Calu3 (cell line): ENCODE data around the gene DUSP14. TPM values are rescaled to one million over a fixed set of nuclear protein-coding genes. Genes with fewer than 3 reads are reported as not detected.
A peak's percentile ranks its signal among the peaks of the same experiment; 100 is the strongest.

Source experiments
- BruUV-seq: library from RNA; stranded (reverse); fragments of 400-500 nt; replicated peaks from 2 replicates; lab custom pipeline; 2021; lab: Mats Ljungman, UMichigan
- CTCF ChIA-PET: fragments of 300-600 bp; sonication (Branson Sonifier 250); formaldehyde crosslinking; loops from one replicate; lab custom pipeline; 2022; ENCODE audit warnings: antibody characterized with exemption; lab: Charles Lee
- DNase-seq: peaks from one replicate; pipeline ENCODE4 v3.0.0; 2022
- H3K27ac Mint-ChIP-seq: one replicate; pipeline ENCODE4 v1.8.0; 2022; ENCODE audit warnings: mixed read lengths; ENCODE audit not compliant: unreplicated experiment
- H3K27me3 Mint-ChIP-seq: one replicate; pipeline ENCODE4 v1.8.0; 2022; ENCODE audit warnings: mixed read lengths; ENCODE audit not compliant: unreplicated experiment
- H3K36me3 Mint-ChIP-seq: one replicate; pipeline ENCODE4 v1.8.0; 2022; ENCODE audit warnings: mild to moderate bottlenecking, moderate library complexity, mixed read lengths; ENCODE audit not compliant: insufficient read depth, unreplicated experiment
- H3K4me1 Mint-ChIP-seq: one replicate; pipeline ENCODE4 v1.8.0; 2022; ENCODE audit warnings: mild to moderate bottlenecking, low read depth, mixed read lengths; ENCODE audit not compliant: unreplicated experiment
- H3K4me3 Mint-ChIP-seq: one replicate; pipeline ENCODE4 v1.8.0; 2022; ENCODE audit warnings: mild to moderate bottlenecking, low read depth, moderate library complexity, mixed read lengths; ENCODE audit not compliant: unreplicated experiment
- H3K9me3 Mint-ChIP-seq: one replicate; pipeline ENCODE4 v1.8.0; 2022; ENCODE audit warnings: low read depth, mixed read lengths; ENCODE audit not compliant: unreplicated experiment
- CTCF ChIP-seq: fragments of 200-600 bp; IDR thresholded peaks from one replicate; pipeline ENCODE4 v1.8.0; 2022; ENCODE audit warnings: antibody characterized with exemption; ENCODE audit not compliant: unreplicated experiment
- intact Hi-C: fragments of 100-400 bp; cut with micrococcal nuclease; formaldehyde crosslinking; loops from one replicate; pipeline ENCODE4 v1.10.0; 2022; ENCODE audit not compliant: unreplicated experiment
- total RNA-seq: library from RNA; stranded (reverse); gene quantifications from 2 replicates; pipeline ENCODE4 v1.2.3, GENCODE V29; 2022

The DUSP14 gene
- total RNA-seq, 1 experiment from 2014 or later, result 75.2 TPM

GRCh38 chr17:37535906-37536305, 46.2 kb downstream of the DUSP14 start:
- intact Hi-C loops, result no loop called here
- TF ChIP-seq CTCF, result no peak
- Mint-ChIP-seq H3K4me3 (no peak overlapping the region), H3K4me1 (no peaks in the 10 kb centered on the region), H3K36me3 (peaks cover 46% of the 10 kb centered on the region), H3K27ac (no peak overlapping the region), H3K9me3 (no peaks in the 10 kb centered on the region), H3K27me3 (no peaks in the 10 kb centered on the region)
- DNase-seq, result no peak
- CTCF ChIA-PET, result interaction anchor here (0.6 to 1.0 kb wide), 2 partner anchors 245 to 349 kb away, joined by 3 to 5 read pairs; no protein-coding TSS in a partner anchor
- no TSS peak for BruUV-seq

DNA sequence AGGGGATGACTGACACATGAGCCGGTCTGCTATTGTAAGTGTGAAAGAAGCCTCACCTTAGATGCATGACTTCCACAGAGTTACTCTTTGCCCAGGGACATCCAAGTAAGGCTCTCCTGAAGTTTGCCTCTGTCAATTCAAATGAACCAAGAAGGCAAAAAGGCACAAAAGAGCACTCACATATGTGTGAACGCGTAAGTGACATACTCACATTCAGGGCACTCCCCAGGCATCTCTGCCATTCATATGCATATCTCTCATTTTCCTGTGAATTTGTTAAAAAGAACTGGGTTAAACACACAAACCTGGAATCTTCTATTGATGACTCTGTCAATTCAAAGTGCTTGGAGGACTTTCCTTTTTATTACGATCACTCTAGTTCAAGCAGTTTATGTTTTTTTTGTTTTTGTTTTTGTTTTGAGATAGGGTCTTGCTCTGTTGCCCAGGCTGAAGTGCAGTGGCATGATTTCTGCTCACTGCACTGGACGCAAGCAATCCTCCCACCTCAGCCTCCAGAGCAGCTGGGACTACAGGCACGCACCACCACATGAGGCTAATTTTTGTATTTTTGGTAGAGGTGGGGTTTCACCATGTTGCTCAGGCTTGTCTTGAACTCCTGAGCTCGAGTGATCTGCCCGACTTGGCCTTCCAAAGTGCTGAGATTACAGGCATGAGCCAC, 49.4 kb downstream of the DUSP14 start:
- DNase-seq, result no peak
- CTCF ChIA-PET, result interaction anchor here (0.6 kb wide), 1 partner anchor 85 kb away, joined by 3 read pairs; no protein-coding TSS in a partner anchor

GRCh38 chr17:37541880-37542660, 52.4 kb downstream of the DUSP14 start:
- BruUV-seq, result TSS peak; percentile 18
- intact Hi-C loops, result no loop called here
- H3K27ac Mint-ChIP-seq, result peak overlapping the region; percentile 15
- H3K36me3 Mint-ChIP-seq, result peaks cover 45% of the 10 kb centered on the region
- no peak for DNase-seq
- H3K9me3 Mint-ChIP-seq, result no peaks in the 10 kb centered on the region
- H3K27me3 Mint-ChIP-seq, result no peaks in the 10 kb centered on the region
- CTCF ChIA-PET, result interaction anchor here (0.6 to 1.3 kb wide), 3 partner anchors 245 to 340 kb away, joined by 3 to 4 read pairs (median 3); no protein-coding TSS in a partner anchor
- TF ChIP-seq CTCF, result no peak
- peaks cover 7% of the 10 kb centered on the region for H3K4me1 Mint-ChIP-seq
- no peak overlapping the region for H3K4me3 Mint-ChIP-seq

More for the DNA sequence above, 49.4 kb downstream of the DUSP14 start:
- Mint-ChIP-seq H3K9me3 (no peaks in the 10 kb centered on the region), H3K36me3 (peaks cover 51% of the 10 kb centered on the region), H3K27ac (no peak overlapping the region), H3K4me1 (peaks cover 7% of the 10 kb centered on the region), H3K27me3 (no peaks in the 10 kb centered on the region), H3K4me3 (no peak overlapping the region)
- BruUV-seq, result no TSS peak
- no peak for TF ChIP-seq CTCF
- intact Hi-C loops, result no loop called here

- Mint-ChIP-seq H3K4me1 (peaks cover 7% of the 10 kb centered on the region), H3K4me3 (no peak overlapping the region), H3K27me3 (no peaks in the 10 kb centered on the region), H3K27ac (no peak overlapping the region), H3K36me3 (peaks cover 43% of the 10 kb centered on the region), H3K9me3 (no peaks in the 10 kb centered on the region)
- intact Hi-C loops, result no loop called here
- no peak for DNase-seq
- CTCF ChIA-PET, result interaction anchor here (0.6 to 1.2 kb wide), 4 partner anchors 22 to 329 kb away, joined by 3 to 7 read pairs (median 4); partner anchors contain the start of gene SYNRG
- TF ChIP-seq CTCF, result no peak
- no TSS peak for BruUV-seq
Observed at GRCh38 chr17:37543637-37544052, 54.0 kb downstream of the DUSP14 start.
